ENCODE measurements around the gene FBXW10.
"Not testable (repeated sequence)": the region's sequence is repeated elsewhere in the genome, so short reads cannot be mapped to it uniquely, and the experiment has no call there.

The FBXW10 gene

GRCh38 chr17:18743699-18744421 lies at the start of gene FBXW10:
Gene FBXW10, plus strand, starts transcription at chr17:18744054. Its CDS starts 191 bp downstream, at chr17:18744245.
- DNase-seq (ENCODE audit: low spot score), result not testable (repeated sequence)

GRCh38 chr17:18695143-18695542 lies 48.7 kb upstream of the FBXW10 start:
- not testable (repeated sequence) for DNase-seq (ENCODE audit: low spot score)

GRCh38 chr17:18698473-18699103 lies 45.3 kb upstream of the FBXW10 start:
- DNase-seq (ENCODE audit: low spot score), result not testable (repeated sequence)

- DNase-seq (ENCODE audit: low spot score), result not testable (repeated sequence)
Measured at GRCh38 chr17:18705955-18706354, 37.9 kb upstream of the FBXW10 start.

GRCh38 chr17:18708215-18708614 lies 35.6 kb upstream of the FBXW10 start:
- DNase-seq (ENCODE audit: low spot score), result not testable (repeated sequence)

GRCh38 chr17:18712354-18712999 lies 31.4 kb upstream of the FBXW10 start:
- peak; percentile 40 for DNase-seq (ENCODE audit: low spot score)

- DNase-seq (ENCODE audit: low spot score), result not testable (repeated sequence)
Measured at GRCh38 chr17:18718643-18719427, 25.0 kb upstream of the FBXW10 start.

- DNase-seq (ENCODE audit: low spot score), result not testable (repeated sequence)
Measured at GRCh38 chr17:18719428-18720110, 24.3 kb upstream of the FBXW10 start.

GRCh38 chr17:18721775-18722547 lies 21.9 kb upstream of the FBXW10 start:
- DNase-seq (ENCODE audit: low spot score), result not testable (repeated sequence)

- not testable (repeated sequence) for DNase-seq (ENCODE audit: low spot score)
Measured at GRCh38 chr17:18722612-18723011, 21.2 kb upstream of the FBXW10 start.

- DNase-seq (ENCODE audit: low spot score), result not testable (repeated sequence)
Measured at GRCh38 chr17:18723509-18723908, 20.3 kb upstream of the FBXW10 start.

GRCh38 chr17:18732438-18732837 lies 11.4 kb upstream of the FBXW10 start:
- not testable (repeated sequence) for DNase-seq (ENCODE audit: low spot score)

- not testable (repeated sequence) for DNase-seq (ENCODE audit: low spot score)
Measured at GRCh38 chr17:18733350-18733749, 10.5 kb upstream of the FBXW10 start.

GRCh38 chr17:18739616-18740391 lies 4.0 kb upstream of the FBXW10 start:
- not testable (repeated sequence) for DNase-seq (ENCODE audit: low spot score)

- not testable (repeated sequence) for DNase-seq (ENCODE audit: low spot score)
Measured at GRCh38 chr17:18741228-18741627, 2.6 kb upstream of the FBXW10 start.

- DNase-seq (ENCODE audit: low spot score), result not testable (repeated sequence)
Measured at GRCh38 chr17:18744726-18745125, 872 bp downstream of the FBXW10 start.

GRCh38 chr17:18746551-18746950 lies 2.7 kb downstream of the FBXW10 start:
- not testable (repeated sequence) for DNase-seq (ENCODE audit: low spot score)

- not testable (repeated sequence) for DNase-seq (ENCODE audit: low spot score)
Measured at GRCh38 chr17:18747501-18747900, 3.6 kb downstream of the FBXW10 start.

GRCh38 chr17:18750242-18750641 lies 6.4 kb downstream of the FBXW10 start:
- not testable (repeated sequence) for DNase-seq (ENCODE audit: low spot score)
